GM20431 (cell line): Measurements from ENCODE around the gene DPF1.

Source experiments
- in situ Hi-C: fragments of 300-500 bp; cut with MseI, MboI; formaldehyde crosslinking; loops from one replicate; pipeline ENCODE4 v1.15.0; 2020; ENCODE audit warnings: low sequenced_read_pairs; ENCODE audit not compliant: unreplicated experiment

DPF1 gene

GRCh38 chr19:38182536-38183210 is 41.3 kb downstream of the DPF1 start:
- in situ Hi-C loops = no loop called here

GRCh38 chr19:38180071-38180470 is 44.0 kb downstream of the DPF1 start:
- in situ Hi-C loops = no loop called here

GRCh38 chr19:38175422-38175821 is 48.6 kb downstream of the DPF1 start:
- in situ Hi-C loops = no loop called here

GRCh38 chr19:38173291-38174041 is 50.6 kb downstream of the DPF1 start:
- in situ Hi-C loops = no loop called here

GRCh38 chr19:38172001-38172400 is 52.0 kb downstream of the DPF1 start:
- in situ Hi-C loops = no loop called here

- in situ Hi-C loops = no loop called here
These were observed 53.7 kb downstream of the DPF1 start for GRCh38 chr19:38170334-38170733.

GRCh38 chr19:38168637-38169036 is 55.4 kb downstream of the DPF1 start:
- in situ Hi-C loops = no loop called here

GRCh38 chr19:38165335-38165734 is 58.7 kb downstream of the DPF1 start:
- in situ Hi-C loops = no loop called here

- in situ Hi-C loops = no loop called here
These were observed 59.5 kb downstream of the DPF1 start for GRCh38 chr19:38164526-38164925.

GRCh38 chr19:38163419-38164290 is 60.4 kb downstream of the DPF1 start:
- in situ Hi-C loops = no loop called here

- in situ Hi-C loops = no loop called here
These were observed 61.4 kb downstream of the DPF1 start for GRCh38 chr19:38162632-38163031.

GRCh38 chr19:38162094-38162493 is 61.9 kb downstream of the DPF1 start:
- in situ Hi-C loops = no loop called here
